ENCODE results near the gene ADGRD1. TPM values are rescaled to one million over a fixed set of nuclear protein-coding genes. Genes with fewer than 3 reads are reported as not detected.

ADGRD1 gene
- total RNA-seq, 4 donors from 2014 or later = 8.3 to 18.1 (median 12.5) TPM

- H3K27ac ChIP-seq = no peak overlapping the region
- DNase-seq = no peak
- intact Hi-C loops (cut with DNase I; ENCODE audit: low total_unique reads) = no loop called here
- no peaks in the 10 kb centered on the region for H3K9me3 ChIP-seq
- TF ChIP-seq POLR2A (IDR thresholded peaks at IDR 0.05) (no peak), POLR2AphosphoS5 (IDR thresholded peaks at IDR 0.05) (no peak), CTCF (IDR thresholded peaks at IDR 0.05) (no peak), EP300 (IDR thresholded peaks at IDR 0.05; ENCODE audit: low read depth) (no peak)
- WGBS, 2 donors (ENCODE audit: low coverage in 1 of 2) = 30 to 61% methylated on average over 2 to 7 of the region's 11 CpGs
- H3K36me3 ChIP-seq = no peaks in the 10 kb centered on the region
- no peaks in the 10 kb centered on the region for H3K27me3 ChIP-seq
- H3K4me1 ChIP-seq = no peaks in the 10 kb centered on the region
- in situ Hi-C loops (cut with MboI; ENCODE audit: low pct_ligation_motif_present in 1 of 4, low pct_unique_long_range_greater_than_20kb in 1 of 4, low sequenced_read_pairs in 3 of 4) = no loop called here
- no peak overlapping the region for H3K4me3 ChIP-seq
Measured at GRCh38 chr12:131040491-131040890, 86.8 kb downstream of the ADGRD1 start.

GRCh38 chr12:131041216-131041967 is 87.7 kb downstream of the ADGRD1 start:
- Histone ChIP-seq H3K4me3 (no peak overlapping the region), H3K9me3 (no peaks in the 10 kb centered on the region), H3K4me1 (no peaks in the 10 kb centered on the region), H3K36me3 (no peaks in the 10 kb centered on the region), H3K27ac (no peak overlapping the region), H3K27me3 (no peaks in the 10 kb centered on the region)
- 75 to 80% methylated on average over 2 to 20 of the region's 20 CpGs for WGBS, 2 donors (ENCODE audit: low coverage in 1 of 2)
- TF ChIP-seq POLR2A (IDR thresholded peaks at IDR 0.05) (no peak), EP300 (IDR thresholded peaks at IDR 0.05; ENCODE audit: low read depth) (no peak), CTCF (IDR thresholded peaks at IDR 0.05) (no peak), POLR2AphosphoS5 (IDR thresholded peaks at IDR 0.05) (no peak)
- in situ Hi-C loops (cut with MboI; ENCODE audit: low pct_ligation_motif_present in 1 of 4, low pct_unique_long_range_greater_than_20kb in 1 of 4, low sequenced_read_pairs in 3 of 4) = no loop called here
- no peak for DNase-seq
- intact Hi-C loops (cut with DNase I; ENCODE audit: low total_unique reads) = no loop called here

GRCh38 chr12:131041968-131042833 is 88.5 kb downstream of the ADGRD1 start:
- Histone ChIP-seq H3K36me3 (no peaks in the 10 kb centered on the region), H3K4me1 (no peaks in the 10 kb centered on the region), H3K27ac (no peak overlapping the region), H3K9me3 (no peaks in the 10 kb centered on the region), H3K27me3 (no peaks in the 10 kb centered on the region), H3K4me3 (no peak overlapping the region)
- in situ Hi-C loops (cut with MboI; ENCODE audit: low pct_ligation_motif_present in 1 of 4, low pct_unique_long_range_greater_than_20kb in 1 of 4, low sequenced_read_pairs in 3 of 4) (no loop called here), intact Hi-C loops (cut with DNase I; ENCODE audit: low total_unique reads) (no loop called here)
- DNase-seq = no peak
- 75 to 78% methylated on average over 8 to 29 of the region's 29 CpGs for WGBS, 2 donors (ENCODE audit: low coverage in 1 of 2)
- TF ChIP-seq EP300 (IDR thresholded peaks at IDR 0.05; ENCODE audit: low read depth) (no peak), POLR2A (IDR thresholded peaks at IDR 0.05) (no peak), CTCF (IDR thresholded peaks at IDR 0.05) (no peak), POLR2AphosphoS5 (IDR thresholded peaks at IDR 0.05) (no peak)

GRCh38 chr12:131042834-131043245 is 89.1 kb downstream of the ADGRD1 start:
- no peak for DNase-seq
- Histone ChIP-seq H3K36me3 (no peaks in the 10 kb centered on the region), H3K27me3 (no peaks in the 10 kb centered on the region), H3K9me3 (no peaks in the 10 kb centered on the region), H3K4me3 (no peak overlapping the region), H3K4me1 (no peaks in the 10 kb centered on the region), H3K27ac (no peak overlapping the region)
- in situ Hi-C loops (cut with MboI; ENCODE audit: low pct_ligation_motif_present in 1 of 4, low pct_unique_long_range_greater_than_20kb in 1 of 4, low sequenced_read_pairs in 3 of 4) = no loop called here
- TF ChIP-seq CTCF (IDR thresholded peaks at IDR 0.05) = no peak
- intact Hi-C loops (cut with DNase I; ENCODE audit: low total_unique reads) = no loop called here
- WGBS, 2 donors (ENCODE audit: low coverage in 1 of 2) = 86% methylated on average over 14 of the region's 14 CpGs; no CpG with 5 or more reads in 1 of the 2 donors
